ENCODE data around the gene ATP9B.

DNA sequence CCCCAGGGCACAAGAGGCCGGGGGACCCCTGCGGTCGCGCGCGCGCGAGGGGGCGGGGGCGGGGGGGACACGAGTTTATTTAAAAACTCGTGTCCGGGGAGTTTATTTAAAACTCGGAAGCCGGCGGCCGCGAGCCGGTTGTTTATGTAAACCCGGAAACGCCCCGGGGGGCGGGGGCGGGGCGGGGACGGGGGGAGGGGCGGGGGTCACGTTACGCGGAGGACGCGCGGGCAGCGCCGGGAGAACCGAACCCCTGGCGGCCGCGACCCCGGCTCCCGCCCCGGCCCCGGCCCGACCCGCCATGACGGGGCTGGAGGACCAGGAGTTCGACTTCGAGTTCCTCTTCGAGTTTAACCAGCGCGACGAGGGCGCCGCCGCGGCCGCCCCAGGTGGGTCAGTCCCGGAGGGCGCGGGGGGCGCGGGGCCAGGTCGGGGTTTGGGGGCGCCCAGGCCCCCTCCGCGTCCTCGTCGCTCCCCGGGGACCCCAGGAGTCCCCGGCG, 330.9 kb downstream of the ATP9B start:
- no peak for TF ChIP-seq CTCF (IDR thresholded peaks at IDR 0.05)
- TF ChIP-seq POLR2AphosphoS5 (IDR thresholded peaks at IDR 0.05; ENCODE audit: insufficient read depth in 1 of 2, low read depth in 1 of 2): no peak
- TF ChIP-seq POLR2A (IDR thresholded peaks at IDR 0.05): no peak

All from vagina (tissue), 2 donors.